GM19397 (cell line): ENCODE results near the gene DFFB.
"Not testable (repeated sequence)": the region's sequence is repeated elsewhere in the genome, so short reads cannot be mapped to it uniquely, and the experiment has no call there.

Experiments used
- ATAC-seq: cut with Tn5 transposase; IDR thresholded peaks from one replicate; pipeline ENCODE4 v1.9.1; 2021; ENCODE audit warnings: mild to moderate bottlenecking, moderate library complexity; ENCODE audit not compliant: unreplicated experiment

Gene DFFB, protein sequence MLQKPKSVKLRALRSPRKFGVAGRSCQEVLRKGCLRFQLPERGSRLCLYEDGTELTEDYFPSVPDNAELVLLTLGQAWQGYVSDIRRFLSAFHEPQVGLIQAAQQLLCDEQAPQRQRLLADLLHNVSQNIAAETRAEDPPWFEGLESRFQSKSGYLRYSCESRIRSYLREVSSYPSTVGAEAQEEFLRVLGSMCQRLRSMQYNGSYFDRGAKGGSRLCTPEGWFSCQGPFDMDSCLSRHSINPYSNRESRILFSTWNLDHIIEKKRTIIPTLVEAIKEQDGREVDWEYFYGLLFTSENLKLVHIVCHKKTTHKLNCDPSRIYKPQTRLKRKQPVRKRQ

GRCh38 chr1:3856923-3857790, at the start of gene DFFB, which contains the start of gene CEP104:
TSS of gene DFFB (plus strand) at chr1:3857476. CDS start at chr1:3857604, 128 bp downstream.
TSS of gene CEP104 (minus strand) at chr1:3857211. CDS start at chr1:3852407, 4,804 bp downstream.
- ATAC-seq, result peak; percentile 82

- no peak for ATAC-seq
These were observed 49.5 kb upstream of the DFFB start for GRCh38 chr1:3807769-3808168.

DNA sequence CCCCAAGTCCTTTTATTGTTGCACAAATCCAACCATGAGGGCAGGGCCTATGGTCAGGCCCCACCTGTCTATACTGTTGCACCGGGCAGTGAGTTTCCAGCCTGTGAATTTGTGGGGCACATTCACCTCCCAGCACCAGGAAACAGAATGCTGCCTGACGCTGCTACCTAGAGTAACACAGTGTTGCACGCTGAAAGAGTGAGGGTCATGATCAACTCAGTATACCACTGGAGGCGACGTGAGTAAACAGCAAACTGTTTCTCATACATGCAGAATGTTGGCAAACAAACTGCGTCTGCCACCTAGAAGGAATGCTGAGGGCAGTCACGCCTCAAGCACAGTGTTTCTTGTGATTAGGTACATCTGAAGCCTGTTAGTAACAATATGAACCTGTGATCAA, 47.6 kb upstream of the DFFB start:
- ATAC-seq, result no peak

GRCh38 chr1:3810149-3810761, 47.0 kb upstream of the DFFB start:
- ATAC-seq, result not testable (repeated sequence)

DNA sequence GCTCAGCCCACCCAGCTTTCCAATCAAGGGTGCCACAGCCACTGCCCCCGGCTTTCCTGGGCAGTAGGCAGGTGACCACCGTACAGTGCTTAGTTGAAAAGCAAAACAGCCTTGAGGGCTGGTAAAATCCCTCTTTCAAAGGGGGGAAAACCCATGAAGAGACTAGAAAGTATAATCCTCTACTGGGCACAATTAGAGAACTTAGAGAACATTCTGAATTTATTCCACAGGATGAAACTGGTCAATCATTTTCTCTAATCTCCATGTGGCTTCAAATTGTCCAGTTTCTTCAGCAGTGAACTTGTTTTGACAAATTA, 45.7 kb upstream of the DFFB start:
- ATAC-seq, result no peak

GRCh38 chr1:3814065-3814464, 43.2 kb upstream of the DFFB start:
- no peak for ATAC-seq

GRCh38 chr1:3814771-3815561, 42.3 kb upstream of the DFFB start:
- ATAC-seq, result no peak

GRCh38 chr1:3816331-3817137, 40.7 kb upstream of the DFFB start:
- no peak for ATAC-seq

GRCh38 chr1:3817138-3817740, 40.0 kb upstream of the DFFB start:
- no peak for ATAC-seq

- no peak for ATAC-seq
These were observed 39.3 kb upstream of the DFFB start for GRCh38 chr1:3817821-3818597.

- ATAC-seq, result no peak
These were observed 37.5 kb upstream of the DFFB start for GRCh38 chr1:3819771-3820200.

GRCh38 chr1:3820316-3820715, 37.0 kb upstream of the DFFB start:
- no peak for ATAC-seq

- ATAC-seq, result no peak
These were observed 36.3 kb upstream of the DFFB start for GRCh38 chr1:3821004-3821403.

DNA sequence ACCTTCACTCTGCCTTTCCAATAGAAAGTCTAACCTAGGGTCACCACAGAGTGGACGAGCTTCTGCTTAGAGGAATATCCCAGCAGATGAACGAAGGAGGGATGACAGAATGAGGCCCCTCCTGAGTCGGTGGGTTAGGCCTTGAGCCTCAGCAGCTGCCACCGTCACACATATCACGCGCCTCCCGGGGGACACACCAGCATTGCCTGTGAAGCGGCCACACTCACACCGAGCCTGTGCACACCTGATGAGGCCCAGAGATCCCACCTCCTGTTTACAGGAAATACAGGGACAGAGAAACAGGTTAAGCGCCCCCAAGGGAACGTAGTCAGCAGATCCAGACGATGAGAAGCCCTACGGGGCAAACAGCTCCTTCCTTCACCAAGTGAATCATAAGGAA, 35.8 kb upstream of the DFFB start:
- ATAC-seq, result no peak

DNA sequence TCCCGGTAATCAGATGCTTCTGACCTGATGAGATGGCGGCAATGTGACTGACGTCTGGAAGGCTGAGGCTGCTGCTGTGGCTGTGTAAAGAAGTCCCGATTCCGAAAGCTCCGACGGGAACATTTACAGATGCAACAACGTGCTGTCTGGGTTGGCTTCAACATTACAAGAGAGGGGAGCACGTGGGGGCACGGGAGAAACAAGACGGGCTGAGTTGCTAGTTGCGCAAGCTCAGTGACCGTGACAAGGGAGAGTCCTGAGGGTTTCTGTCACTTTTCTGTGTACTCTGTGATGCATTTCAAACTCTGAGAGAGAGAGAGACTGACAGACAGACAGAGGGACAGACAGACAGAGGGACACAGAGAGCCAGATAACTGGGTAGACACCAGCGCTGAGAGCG, 35.4 kb upstream of the DFFB start:
- no peak for ATAC-seq

- no peak for ATAC-seq
These were observed 34.9 kb upstream of the DFFB start for GRCh38 chr1:3822421-3822820.

- no peak for ATAC-seq
These were observed 32.6 kb upstream of the DFFB start for GRCh38 chr1:3824650-3825049.

- ATAC-seq, result no peak
These were observed 31.9 kb upstream of the DFFB start for GRCh38 chr1:3825356-3825755.

DNA sequence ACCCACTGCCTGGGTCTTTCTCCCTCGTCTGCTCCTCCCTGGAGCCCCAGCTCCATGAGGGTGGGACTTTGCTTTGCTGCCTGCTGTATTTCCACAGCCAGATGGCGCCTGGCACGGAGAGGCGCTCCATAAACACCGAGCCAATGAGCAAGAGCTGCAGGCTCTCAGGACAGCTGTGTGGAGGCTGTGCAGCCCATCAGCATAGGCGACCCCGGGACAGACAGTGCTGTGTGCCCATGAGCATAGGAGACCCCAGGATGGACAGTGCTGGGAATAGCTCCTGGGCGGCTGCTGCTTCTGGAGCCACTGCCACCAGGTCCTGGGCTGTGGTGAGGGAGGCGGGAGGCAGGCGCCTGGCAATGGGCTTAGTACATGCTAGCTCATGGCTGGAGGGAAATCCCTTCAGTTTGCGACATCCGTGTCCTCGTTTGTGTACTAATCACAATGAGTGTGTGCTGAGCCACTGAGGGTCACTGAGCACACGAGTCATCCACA, 29.4 kb upstream of the DFFB start:
- ATAC-seq, result no peak
